Muscle layer of colon (tissue), 2 donors: ENCODE measurements around the gene TBC1D3H.
"Not testable (repeated sequence)": the region's sequence is repeated elsewhere in the genome, so short reads cannot be mapped to it uniquely, and the experiment has no call there.

Experiments
- H3K27ac ChIP-seq: one replicate; pipeline ENCODE4 v1.7.0; 2013; ENCODE audit warnings: low read depth, mild to moderate bottlenecking, low read length, moderate library complexity
- H3K27me3 ChIP-seq, 2 donors: one replicate each; pipeline ENCODE4 v1.7.0; 2013; ENCODE audit warnings: low read length in 2 of 2, mild to moderate bottlenecking in 2 of 2; ENCODE audit not compliant: insufficient read depth in 2 of 2, control insufficient read depth in 1 of 2
- H3K36me3 ChIP-seq: one replicate; pipeline ENCODE4 v1.7.0; 2013; ENCODE audit warnings: mild to moderate bottlenecking, low read length; ENCODE audit not compliant: insufficient read depth
- H3K4me1 ChIP-seq: one replicate; pipeline ENCODE4 v1.7.0; 2013; ENCODE audit warnings: mild to moderate bottlenecking, low read length; ENCODE audit not compliant: insufficient read depth
- H3K4me3 ChIP-seq, 2 donors: one replicate each; pipeline ENCODE4 v1.7.0; 2013; ENCODE audit warnings: low read length in 2 of 2, low read depth in 1 of 2, mild to moderate bottlenecking in 1 of 2, moderate library complexity in 1 of 2
- H3K9ac ChIP-seq: one replicate; pipeline ENCODE4 v1.7.0; 2013; ENCODE audit warnings: low read length
- H3K9me3 ChIP-seq: one replicate; pipeline ENCODE4 v1.7.0; 2013; ENCODE audit warnings: mild to moderate bottlenecking, low read length
- donor health status: abdominal sarcoma.
- donor health status: Adenocarcinoma of cecum.

TBC1D3H gene

GRCh38 chr17:36388385-36389245, at the start of gene TBC1D3H:
Gene TBC1D3H, minus strand, starts transcription at chr17:36388435. Its CDS starts 1,540 bp downstream, at chr17:36386895.
- H3K36me3 ChIP-seq, H3K27ac ChIP-seq, H3K9ac ChIP-seq, H3K4me1 ChIP-seq, H3K27me3 ChIP-seq, H3K4me3 ChIP-seq, H3K9me3 ChIP-seq: not testable (repeated sequence)

- not testable (repeated sequence) for H3K9ac ChIP-seq, H3K9me3 ChIP-seq, H3K36me3 ChIP-seq, H3K4me3 ChIP-seq, H3K4me1 ChIP-seq, H3K27ac ChIP-seq, H3K27me3 ChIP-seq
Observed at GRCh38 chr17:36428891-36429290, 40.7 kb upstream of the TBC1D3H start.

DNA sequence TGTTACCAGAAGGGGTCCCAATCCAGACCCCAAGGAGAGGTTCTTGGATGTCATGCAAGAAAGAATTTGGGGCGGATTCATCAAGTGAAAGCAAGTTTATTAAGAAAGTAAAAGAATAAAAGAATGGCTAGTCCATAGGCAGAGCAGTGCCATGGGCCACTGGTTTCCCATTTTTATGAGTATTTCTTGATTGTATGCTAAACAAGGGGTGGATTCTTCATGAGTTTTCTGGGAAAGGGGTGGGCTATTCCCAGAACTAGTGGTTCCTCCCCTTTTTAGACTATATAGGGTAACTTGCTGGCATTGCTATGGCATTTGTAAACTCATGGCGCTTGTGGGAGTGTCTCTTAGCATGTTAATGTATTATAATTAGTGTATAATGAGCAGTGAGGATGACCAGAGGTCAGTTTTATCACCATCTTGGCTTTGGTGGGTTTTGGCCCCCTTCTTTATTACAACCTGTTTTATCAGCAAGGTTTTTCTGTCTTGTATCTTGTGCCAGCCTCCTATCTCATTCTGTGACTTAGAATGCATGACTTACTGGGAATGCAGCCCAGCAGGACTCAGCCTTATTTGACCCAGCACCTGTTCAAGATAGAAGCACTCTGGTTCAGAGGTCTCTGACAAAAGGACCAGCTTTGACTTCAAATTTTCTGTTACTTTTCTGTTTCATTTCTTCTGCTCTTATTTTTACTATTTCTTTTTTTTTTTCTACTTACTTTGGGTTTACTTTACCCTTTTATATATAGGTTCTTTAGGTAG, 27.1 kb upstream of the TBC1D3H start:
- H3K27ac ChIP-seq, H3K9me3 ChIP-seq, H3K4me1 ChIP-seq, H3K36me3 ChIP-seq, H3K27me3 ChIP-seq, H3K4me3 ChIP-seq, H3K9ac ChIP-seq: not testable (repeated sequence)

GRCh38 chr17:36390943-36391645, 2.9 kb upstream of the TBC1D3H start:
- H3K9ac ChIP-seq, H3K36me3 ChIP-seq, H3K4me1 ChIP-seq, H3K9me3 ChIP-seq, H3K27me3 ChIP-seq, H3K27ac ChIP-seq, H3K4me3 ChIP-seq: not testable (repeated sequence)

DNA sequence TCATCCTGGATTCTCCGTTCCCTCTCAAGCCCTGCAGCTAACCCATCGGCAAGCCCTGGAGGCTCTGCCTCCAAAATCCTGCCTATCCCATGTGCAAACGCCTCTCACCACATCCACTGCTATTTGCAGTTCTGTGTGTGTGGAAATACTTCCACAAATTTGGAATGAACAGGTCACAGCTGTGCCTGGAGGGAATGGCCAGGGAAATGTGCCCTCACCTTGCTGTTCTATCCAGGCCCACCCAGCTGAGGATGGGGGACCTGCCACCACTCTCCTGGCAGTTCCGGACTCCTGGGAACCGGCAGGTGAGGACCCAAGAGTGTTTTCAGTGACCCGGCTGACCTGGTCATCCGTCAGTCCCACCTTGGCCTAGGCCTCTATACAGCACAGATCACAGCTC, 12.3 kb downstream of the TBC1D3H start:
- not testable (repeated sequence) for H3K9me3 ChIP-seq, H3K36me3 ChIP-seq, H3K9ac ChIP-seq, H3K4me3 ChIP-seq, H3K4me1 ChIP-seq, H3K27ac ChIP-seq, H3K27me3 ChIP-seq

DNA sequence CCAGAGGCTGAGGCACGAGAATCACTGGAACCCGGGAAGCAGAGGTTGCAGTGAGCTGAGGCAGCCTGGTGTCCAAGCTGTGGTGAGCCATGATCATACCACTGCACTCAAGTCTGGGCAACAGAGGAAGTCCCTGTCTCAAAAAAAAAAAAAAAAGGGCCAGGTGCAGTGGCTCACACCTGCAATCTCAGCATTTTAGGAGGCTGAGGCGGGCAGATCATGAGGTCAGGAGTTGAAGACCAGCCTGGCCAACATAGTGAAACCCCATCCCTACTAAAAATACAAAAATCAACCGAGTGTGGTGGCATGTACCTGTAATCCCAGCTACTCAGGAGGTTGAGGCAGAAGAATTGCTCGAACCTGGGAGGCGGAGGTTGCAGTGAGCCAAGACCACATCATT, 25.7 kb downstream of the TBC1D3H start:
- H3K36me3 ChIP-seq, H3K27me3 ChIP-seq, H3K4me1 ChIP-seq, H3K4me3 ChIP-seq, H3K9me3 ChIP-seq, H3K27ac ChIP-seq, H3K9ac ChIP-seq: not testable (repeated sequence)
